NT2/D1 (cell line): ENCODE data around the gene CELF2.

Experiments
- SUZ12 ChIP-seq: IDR thresholded peaks from 2 replicates; pipeline ENCODE4 v1.6.1; 2011; ENCODE audit not compliant: insufficient read length, insufficient read depth; ENCODE audit errors: extremely low read depth
- YY1 ChIP-seq: IDR thresholded peaks from 2 replicates; pipeline ENCODE4 v1.6.1; 2011; ENCODE audit not compliant: insufficient read length, insufficient read depth
- ZNF274 ChIP-seq: IDR thresholded peaks from 2 replicates; pipeline ENCODE4 v1.6.1; 2011; ENCODE audit warnings: mild to moderate bottlenecking, low read depth, low read length

GRCh38 chr10:11285171-11285570, 267.5 kb downstream of the CELF2 start:
- TF ChIP-seq ZNF274 (no peak), YY1 (no peak), SUZ12 (no peak)
